ENCODE measurements around the gene ABHD16B. TPM values are rescaled to one million over a fixed set of nuclear protein-coding genes. Genes with fewer than 3 reads are reported as not detected.

Gene ABHD16B
- total RNA-seq, 3 donors from 2014 or later (not counting 1 experiment from before 2014, with no cell fraction given): not detected

DNA sequence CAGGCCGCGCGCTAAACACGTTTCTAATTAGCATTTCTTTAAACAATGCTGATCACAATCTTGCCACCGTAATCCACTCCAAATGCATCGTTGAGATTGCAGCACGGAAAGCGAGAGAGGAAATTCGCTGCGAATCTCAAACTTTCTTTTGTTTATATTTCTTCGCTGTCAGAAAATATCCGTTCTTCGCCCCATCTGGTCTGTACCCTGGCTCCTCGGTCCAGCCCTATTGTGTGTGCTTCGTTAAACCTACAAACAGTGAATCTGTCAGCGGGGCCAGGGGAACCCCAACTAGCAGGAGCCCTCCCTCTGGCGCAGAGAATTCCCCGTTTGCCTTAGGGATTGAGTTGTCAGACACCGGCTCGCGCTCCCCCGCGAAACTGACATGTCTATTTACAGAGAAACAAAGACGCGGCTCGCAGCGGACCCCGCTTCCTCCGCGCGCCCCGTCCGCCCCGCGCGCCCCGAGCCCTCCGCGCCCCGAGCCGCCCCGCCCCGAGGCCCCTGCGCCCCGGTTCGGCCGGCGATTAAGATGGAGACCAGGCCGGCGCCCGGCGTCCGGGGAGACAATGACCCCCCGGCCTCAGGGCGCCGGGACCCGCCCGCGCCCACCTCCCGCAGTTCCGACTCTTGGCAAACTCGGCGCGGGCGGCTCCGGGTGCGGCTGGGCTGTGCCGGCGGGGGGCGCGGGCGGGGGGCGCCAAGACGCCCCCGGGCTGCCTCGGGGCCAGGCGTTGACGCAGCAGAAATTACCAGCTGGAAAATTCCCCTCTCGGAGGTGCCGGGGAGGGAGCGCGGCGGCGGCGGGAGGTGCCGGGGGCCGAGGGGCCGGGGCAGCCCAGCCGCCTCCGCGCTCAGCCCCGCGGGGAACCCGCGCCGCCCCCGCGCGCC is 31.1 kb upstream of the ABHD16B start:
- Histone ChIP-seq H3K27ac (ENCODE audit: low read length) (no peak overlapping the region), H3K9me3 (ENCODE audit: control insufficient read depth, insufficient read depth, low read length) (no peaks in the 10 kb centered on the region), H3K4me3 (ENCODE audit: low read length) (peak overlapping the region; percentile 28), H3K4me1 (ENCODE audit: control insufficient read depth, insufficient read depth, low read length) (peaks cover 11% of the 10 kb centered on the region), H3K27me3 (ENCODE audit: control insufficient read depth, insufficient read depth, low read length) (peaks cover 23% of the 10 kb centered on the region), H3K36me3 (ENCODE audit: control insufficient read depth, insufficient read depth, low read length) (no peaks in the 10 kb centered on the region)
- Mint-ChIP-seq H3K36me3 (no peaks in the 10 kb centered on the region), H3K27me3 (ENCODE audit: low read depth in 2 of 2) (peaks cover 26 to 34% of the 10 kb centered on the region in 2 donors), H3K27ac (peak overlapping the region in 1 of 2 donors; percentile 74), H3K9me3 (no peaks in the 10 kb centered on the region), H3K4me1 (peaks cover 9 to 10% of the 10 kb centered on the region in 2 donors), H3K4me3 (peak overlapping the region; percentile 88)
- DNase-seq (peak in 1 of 2 donors; percentile 31), ATAC-seq (peak in 2 of 3 donors; percentile 52 to 53)
- TF ChIP-seq, protein P1, sequence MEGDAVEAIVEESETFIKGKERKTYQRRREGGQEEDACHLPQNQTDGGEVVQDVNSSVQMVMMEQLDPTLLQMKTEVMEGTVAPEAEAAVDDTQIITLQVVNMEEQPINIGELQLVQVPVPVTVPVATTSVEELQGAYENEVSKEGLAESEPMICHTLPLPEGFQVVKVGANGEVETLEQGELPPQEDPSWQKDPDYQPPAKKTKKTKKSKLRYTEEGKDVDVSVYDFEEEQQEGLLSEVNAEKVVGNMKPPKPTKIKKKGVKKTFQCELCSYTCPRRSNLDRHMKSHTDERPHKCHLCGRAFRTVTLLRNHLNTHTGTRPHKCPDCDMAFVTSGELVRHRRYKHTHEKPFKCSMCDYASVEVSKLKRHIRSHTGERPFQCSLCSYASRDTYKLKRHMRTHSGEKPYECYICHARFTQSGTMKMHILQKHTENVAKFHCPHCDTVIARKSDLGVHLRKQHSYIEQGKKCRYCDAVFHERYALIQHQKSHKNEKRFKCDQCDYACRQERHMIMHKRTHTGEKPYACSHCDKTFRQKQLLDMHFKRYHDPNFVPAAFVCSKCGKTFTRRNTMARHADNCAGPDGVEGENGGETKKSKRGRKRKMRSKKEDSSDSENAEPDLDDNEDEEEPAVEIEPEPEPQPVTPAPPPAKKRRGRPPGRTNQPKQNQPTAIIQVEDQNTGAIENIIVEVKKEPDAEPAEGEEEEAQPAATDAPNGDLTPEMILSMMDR (IDR thresholded peaks at IDR 0.05): no peak
- under 1% methylated on average over 99 of the region's 99 CpGs for WGBS (ENCODE audit: insufficient coverage)
- intact Hi-C loops (cut with micrococcal nuclease): no loop called here

GRCh38 chr20:63830841-63831588 is 30.3 kb upstream of the ABHD16B start, which contains the start of gene ZBTB46:
Gene ZBTB46 (minus strand): TSS chr20:63831264. CDS start chr20:63790757, 40,507 bp downstream.
- WGBS (ENCODE audit: insufficient coverage): under 1% methylated on average over 147 of the region's 147 CpGs
- H3K4me1 ChIP-seq (ENCODE audit: control insufficient read depth, insufficient read depth, low read length): peaks cover 11% of the 10 kb centered on the region
- Mint-ChIP-seq H3K36me3 (no peaks in the 10 kb centered on the region), H3K27me3 (ENCODE audit: low read depth in 2 of 2) (peaks cover 21 to 28% of the 10 kb centered on the region in 2 donors), H3K9me3 (no peaks in the 10 kb centered on the region), H3K4me1 (peaks cover 9 to 10% of the 10 kb centered on the region in 2 donors), H3K27ac (peak within 1 kb of the TSS in 1 of 2 donors; percentile 74), H3K4me3 (peak within 1 kb of the TSS; percentile 88)
- peak; percentile 67 to 75 (median 75) for ATAC-seq
- H3K27me3 ChIP-seq (ENCODE audit: control insufficient read depth, insufficient read depth, low read length): peaks cover 23% of the 10 kb centered on the region
- no peak within 1 kb of the TSS for H3K27ac ChIP-seq (ENCODE audit: low read length)
- intact Hi-C loops (cut with micrococcal nuclease): no loop called here
- TF ChIP-seq, protein P1 (IDR thresholded peaks at IDR 0.05): no peak
- peak in 1 of 2 donors; percentile 35 for DNase-seq
- H3K9me3 ChIP-seq (ENCODE audit: control insufficient read depth, insufficient read depth, low read length): no peaks in the 10 kb centered on the region
- peak within 1 kb of the TSS; percentile 28 for H3K4me3 ChIP-seq (ENCODE audit: low read length)
- H3K36me3 ChIP-seq (ENCODE audit: control insufficient read depth, insufficient read depth, low read length): no peaks in the 10 kb centered on the region

- no peak overlapping the region for H3K4me3 Mint-ChIP-seq
- intact Hi-C loops (cut with micrococcal nuclease): no loop called here
- H3K4me3 ChIP-seq (ENCODE audit: low read length): no peak overlapping the region
- H3K9me3 Mint-ChIP-seq: no peaks in the 10 kb centered on the region
- peaks cover 21 to 26% of the 10 kb centered on the region in 2 donors for H3K27me3 Mint-ChIP-seq (ENCODE audit: low read depth in 2 of 2)
- no peaks in the 10 kb centered on the region for H3K36me3 Mint-ChIP-seq
- no peak overlapping the region for H3K27ac Mint-ChIP-seq
- ATAC-seq (peak in 2 of 3 donors; percentile 18 to 34), DNase-seq (no peak)
- TF ChIP-seq, protein P1 (IDR thresholded peaks at IDR 0.05): no peak
- no peak overlapping the region for H3K27ac ChIP-seq (ENCODE audit: low read length)
- no peaks in the 10 kb centered on the region for H3K9me3 ChIP-seq (ENCODE audit: control insufficient read depth, insufficient read depth, low read length)
- H3K27me3 ChIP-seq (ENCODE audit: control insufficient read depth, insufficient read depth, low read length): peaks cover 23% of the 10 kb centered on the region
- H3K4me1 Mint-ChIP-seq: peaks cover 9 to 10% of the 10 kb centered on the region in 2 donors
- H3K4me1 ChIP-seq (ENCODE audit: control insufficient read depth, insufficient read depth, low read length): peaks cover 11% of the 10 kb centered on the region
- no peaks in the 10 kb centered on the region for H3K36me3 ChIP-seq (ENCODE audit: control insufficient read depth, insufficient read depth, low read length)
- WGBS (ENCODE audit: insufficient coverage): 1% methylated on average over 55 of the region's 55 CpGs
These were observed 29.7 kb upstream of the ABHD16B start for GRCh38 chr20:63831646-63831992.
